ENCODE data around the gene MEIOSIN.
"Not testable (repeated sequence)": the region's sequence is repeated elsewhere in the genome, so short reads cannot be mapped to it uniquely, and the experiment has no call there.

The MEIOSIN gene

DNA sequence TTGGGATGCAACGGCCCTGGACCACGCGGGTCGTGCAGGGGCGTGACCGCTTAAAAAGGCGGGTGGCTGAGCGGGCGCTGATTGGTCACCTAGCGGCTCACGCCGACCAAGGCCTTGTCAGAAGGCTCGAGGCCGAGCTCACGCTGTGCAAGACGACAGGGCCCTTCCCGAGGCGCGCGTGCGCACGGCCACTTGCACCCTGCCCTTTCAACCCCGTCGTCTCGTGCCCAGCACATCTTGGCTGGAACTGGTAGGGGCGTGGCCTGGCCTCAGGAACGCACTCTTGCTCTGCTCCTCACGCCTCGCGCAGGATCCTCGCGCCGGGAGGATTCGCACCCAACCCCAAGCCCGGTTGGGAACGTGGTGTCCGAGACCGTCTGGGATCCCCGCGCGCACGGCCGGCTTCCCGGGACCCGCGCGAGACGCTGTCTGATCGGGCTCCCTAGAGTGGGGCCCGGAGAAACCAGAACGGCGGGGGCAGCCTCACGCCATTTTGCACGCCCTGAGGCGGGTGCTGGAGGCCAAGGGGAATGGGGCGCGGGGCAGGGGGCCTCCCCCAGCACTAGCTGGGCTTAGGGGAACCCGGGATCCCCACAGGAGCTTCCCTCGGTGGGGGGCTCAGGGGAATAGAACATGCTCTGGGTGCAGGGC, at the start of gene MEIOSIN:
MEIOSIN (plus strand) TSS at position 280 of the 651 bp plus-strand sequence. CDS start 1,938 bp downstream, outside the sequence.
- no peak for DNase-seq

- not testable (repeated sequence) for DNase-seq
Observed at GRCh38 chr19:45685045-45685444, 48.2 kb upstream of the MEIOSIN start.

DNA sequence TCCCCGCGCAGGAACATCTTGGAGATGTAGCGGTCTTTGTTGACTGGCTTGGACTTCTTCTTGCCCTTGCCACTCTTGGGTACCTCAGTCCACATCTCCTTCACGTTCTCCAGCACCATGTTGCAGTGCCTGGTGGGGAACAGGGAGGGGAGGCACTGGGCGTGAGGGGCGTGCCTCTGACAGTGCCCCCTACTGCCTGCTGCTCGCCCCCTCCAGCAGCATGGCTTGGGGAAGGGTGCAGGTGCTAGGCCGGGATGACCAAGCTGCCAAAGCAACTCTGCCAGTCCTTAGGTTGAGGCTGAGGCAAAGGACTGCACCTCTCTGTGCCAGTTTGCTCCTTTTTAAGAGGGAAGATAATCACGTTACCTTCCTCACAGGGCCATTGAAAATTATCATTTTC, 45.6 kb upstream of the MEIOSIN start:
- DNase-seq = no peak

DNA sequence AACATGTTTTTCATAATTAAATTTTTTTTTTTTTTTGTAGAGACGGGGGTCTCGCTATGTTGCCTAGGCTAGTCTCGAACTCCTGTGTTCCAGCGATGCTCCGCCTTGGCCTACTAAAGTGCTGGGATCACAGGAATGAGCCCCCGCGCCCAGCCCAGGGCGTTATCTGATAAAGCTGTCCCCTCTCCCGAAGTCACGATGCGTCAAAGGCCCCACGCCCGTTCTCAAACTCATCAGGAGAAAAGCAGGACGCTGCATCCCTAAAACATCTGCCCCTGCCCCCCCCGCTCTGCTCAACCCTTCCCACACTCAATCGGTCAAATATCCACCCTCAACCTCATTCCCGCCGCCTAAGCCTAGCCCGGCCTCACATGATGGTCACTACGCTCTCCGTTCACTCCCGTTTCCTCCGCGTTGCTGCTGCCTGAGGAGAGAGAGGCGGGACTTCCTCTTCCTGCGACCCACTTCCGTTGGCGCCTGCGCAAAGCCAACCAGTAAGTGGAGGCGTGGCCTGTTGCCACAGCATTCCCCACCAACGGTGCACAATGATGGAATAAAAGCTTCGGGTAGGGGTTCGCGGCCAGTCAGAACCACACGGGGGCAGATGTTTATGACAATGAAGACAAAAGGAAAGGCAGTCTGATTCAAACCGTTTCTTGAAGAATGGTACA, 41.6 kb upstream of the MEIOSIN start, which contains the start of gene SNRPD2:
SNRPD2 (minus strand) TSS at position 438 of the 671 bp plus-strand sequence; CDS start at position 373, 65 bp downstream.
- DNase-seq = peak; percentile 61

GRCh38 chr19:45692187-45693105, 40.8 kb upstream of the MEIOSIN start, which contains the start of gene QPCTL:
TSS of gene QPCTL (plus strand) at chr19:45692666. CDS start at chr19:45692704, 38 bp downstream.
- peak; percentile 66 for DNase-seq

DNA sequence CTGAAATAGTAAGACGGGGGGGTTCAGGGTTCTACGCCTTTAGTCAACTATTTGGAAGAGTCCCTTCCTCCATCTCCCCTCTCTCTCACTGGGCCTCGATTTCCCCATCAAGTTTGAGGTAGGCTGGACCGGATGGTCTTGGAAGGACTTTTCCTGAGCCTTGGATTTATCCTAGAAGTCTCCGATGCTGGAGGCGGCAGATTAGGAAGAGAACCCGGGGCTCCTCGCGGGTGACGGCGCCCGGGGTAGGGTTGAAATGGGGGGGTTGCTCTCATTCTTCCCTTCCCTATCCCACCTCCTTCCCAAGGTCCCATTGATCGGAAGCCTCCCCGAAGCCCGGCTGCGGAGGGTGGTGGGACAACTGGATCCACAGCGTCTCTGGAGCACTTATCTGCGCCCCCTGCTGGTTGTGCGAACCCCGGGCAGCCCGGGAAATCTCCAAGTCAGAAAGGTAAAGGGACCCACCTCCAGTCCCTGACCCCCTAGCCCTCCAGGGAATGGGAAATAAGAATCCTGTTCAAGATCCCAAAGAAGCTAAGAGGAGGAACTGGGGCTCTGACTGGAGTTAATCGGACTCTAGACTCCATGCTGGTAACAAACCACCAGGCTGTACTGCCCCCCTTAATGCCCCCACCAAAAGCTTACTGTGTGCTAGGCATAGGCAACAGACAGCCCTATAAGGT, 40.0 kb upstream of the MEIOSIN start:
- no peak for DNase-seq

DNA sequence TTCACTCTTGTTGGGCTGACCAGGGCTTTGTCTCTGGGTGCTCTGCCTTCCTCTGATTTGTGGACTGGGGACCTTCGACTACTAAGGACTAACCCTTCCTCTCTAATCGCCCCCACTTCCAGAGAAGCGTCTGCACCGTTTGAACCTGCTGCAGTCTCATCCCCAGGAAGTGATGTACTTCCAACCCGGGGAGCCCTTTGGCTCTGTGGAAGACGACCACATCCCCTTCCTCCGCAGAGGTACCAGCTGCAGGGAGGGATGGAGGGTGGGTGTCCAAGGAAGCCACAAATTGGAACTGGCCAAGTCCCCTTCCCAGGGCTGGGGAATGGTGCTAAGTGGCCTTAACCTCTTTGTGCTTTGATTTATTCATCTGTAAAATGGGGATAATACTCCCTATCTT, 31.6 kb upstream of the MEIOSIN start:
- DNase-seq = no peak

DNA sequence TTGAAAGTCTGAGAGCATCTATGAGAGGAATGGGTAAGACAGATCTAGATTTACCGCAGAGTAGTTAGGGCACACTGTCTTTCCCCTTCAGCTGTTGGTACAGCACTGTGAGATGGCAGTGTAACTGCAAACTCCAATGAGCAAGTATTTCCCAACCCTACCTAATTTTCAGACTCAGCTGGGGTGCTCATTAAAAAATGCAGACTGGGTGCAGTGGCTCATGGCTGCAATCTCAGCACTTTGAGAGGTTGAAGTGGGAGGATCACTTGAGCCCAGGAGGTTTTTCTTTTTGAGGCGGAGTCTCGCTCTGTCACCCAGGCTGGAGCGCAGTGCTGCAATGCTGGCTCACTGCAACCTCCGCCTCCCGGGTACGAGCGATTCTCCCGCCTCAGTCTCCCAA, 28.1 kb upstream of the MEIOSIN start:
- no peak for DNase-seq

GRCh38 chr19:45705710-45706415, 27.4 kb upstream of the MEIOSIN start:
- DNase-seq = no peak

- DNase-seq = no peak
Observed at GRCh38 chr19:45710356-45711130, 22.7 kb upstream of the MEIOSIN start.

DNA sequence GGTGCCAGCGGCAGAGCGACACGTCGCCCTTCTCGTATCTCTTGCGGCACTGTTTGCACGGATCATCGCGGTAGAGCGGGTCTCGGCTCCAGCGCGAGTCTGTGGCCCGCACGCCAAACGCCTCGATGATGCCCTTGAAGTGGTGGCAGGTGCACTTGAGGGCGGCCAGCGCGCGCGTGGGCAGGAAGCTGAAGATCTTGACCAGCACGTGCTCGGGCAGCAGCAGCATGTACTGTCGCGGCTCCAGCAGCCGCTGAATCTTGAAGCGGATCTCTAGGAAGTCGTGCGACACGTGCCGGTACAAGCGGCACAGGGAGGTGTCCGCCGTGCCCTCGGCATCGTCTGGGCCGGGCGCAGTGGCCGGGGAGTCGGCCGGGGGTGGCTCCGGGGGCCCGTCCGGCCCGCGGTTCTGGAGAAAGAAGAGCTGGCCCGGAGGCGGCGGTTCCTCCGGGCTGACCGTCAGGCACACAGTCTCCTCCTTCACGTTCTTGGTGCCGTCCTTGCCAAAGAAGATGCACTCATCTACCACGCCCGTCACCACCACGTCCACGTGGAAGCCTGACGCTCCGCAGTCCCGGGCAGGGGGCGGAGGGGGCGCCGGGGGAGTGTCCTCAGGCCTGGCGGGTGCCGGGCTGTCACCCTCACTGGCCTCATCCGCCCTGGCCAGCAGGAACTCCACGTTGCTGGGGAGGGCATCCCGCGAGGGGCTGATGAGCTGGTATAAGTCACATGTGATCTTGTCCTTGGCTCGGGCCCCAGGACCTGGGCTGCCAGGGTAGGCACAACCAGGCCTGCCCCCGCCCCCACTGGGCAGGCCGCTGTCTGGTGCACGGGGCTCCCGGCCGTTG, 21.2 kb upstream of the MEIOSIN start:
- no peak for DNase-seq

GRCh38 chr19:45712699-45713067, 20.6 kb upstream of the MEIOSIN start:
- DNase-seq = no peak

DNA sequence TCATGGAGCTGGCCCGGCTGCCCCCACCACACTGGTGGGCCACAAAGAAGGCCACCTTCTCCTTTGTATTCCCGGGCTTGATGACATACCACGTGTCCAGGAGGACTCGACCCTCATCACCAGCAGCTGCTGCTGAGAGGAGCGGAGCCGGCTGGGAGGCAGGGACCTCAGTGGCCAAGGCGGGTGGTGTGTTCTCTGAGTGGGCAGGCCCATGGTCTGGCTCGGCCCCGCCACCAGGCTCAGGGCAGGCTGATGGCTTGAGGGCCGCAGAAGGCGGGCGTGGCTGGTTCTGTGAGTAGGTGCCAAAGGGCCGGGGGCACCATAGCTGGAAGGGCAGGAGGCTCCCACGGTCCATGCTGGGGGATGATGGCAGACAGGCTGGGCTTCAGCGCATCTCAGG, 20.1 kb upstream of the MEIOSIN start:
- no peak for DNase-seq

- DNase-seq = no peak
Observed at GRCh38 chr19:45715139-45715538, 18.1 kb upstream of the MEIOSIN start.

DNA sequence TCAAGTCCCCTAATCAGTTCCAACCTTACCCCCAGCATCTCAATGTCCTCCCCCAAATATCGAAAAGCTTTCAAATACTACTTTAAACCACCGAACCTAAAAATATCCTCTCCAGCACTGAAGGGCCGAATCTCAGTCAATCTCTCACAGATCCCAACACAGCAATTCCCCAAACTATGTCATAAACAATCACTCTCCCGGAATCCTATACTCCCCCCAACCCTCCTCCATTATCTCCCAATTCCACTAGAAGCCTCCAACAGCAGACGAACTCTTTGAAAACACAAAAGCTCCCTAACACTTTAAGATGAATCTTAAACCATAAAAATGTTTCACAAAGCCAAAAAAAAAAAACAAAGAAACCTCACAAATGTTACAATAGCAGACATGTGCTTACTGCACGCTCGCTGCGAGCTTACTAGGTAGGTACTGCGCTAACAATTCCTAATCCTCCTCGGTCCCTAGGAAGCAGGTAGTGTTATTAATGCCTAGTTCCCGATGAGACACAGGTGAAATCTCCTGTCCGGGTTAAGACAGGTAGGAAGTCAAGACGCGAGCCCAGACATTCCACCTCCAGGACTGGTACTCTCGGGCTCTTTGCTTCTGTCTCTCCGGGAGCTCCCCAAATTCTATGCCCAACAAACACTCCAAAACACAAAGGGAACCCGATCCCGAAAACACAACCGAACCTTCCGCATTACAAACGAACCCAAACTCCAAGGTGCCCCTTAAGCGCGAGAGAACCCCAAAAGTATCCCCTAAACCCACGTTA, 16.7 kb upstream of the MEIOSIN start:
- DNase-seq = no peak

- DNase-seq = peak; percentile 91
Observed at GRCh38 chr19:45717131-45717982, 15.9 kb upstream of the MEIOSIN start.

GRCh38 chr19:45717983-45718650, 15.1 kb upstream of the MEIOSIN start:
- DNase-seq = no peak

DNA sequence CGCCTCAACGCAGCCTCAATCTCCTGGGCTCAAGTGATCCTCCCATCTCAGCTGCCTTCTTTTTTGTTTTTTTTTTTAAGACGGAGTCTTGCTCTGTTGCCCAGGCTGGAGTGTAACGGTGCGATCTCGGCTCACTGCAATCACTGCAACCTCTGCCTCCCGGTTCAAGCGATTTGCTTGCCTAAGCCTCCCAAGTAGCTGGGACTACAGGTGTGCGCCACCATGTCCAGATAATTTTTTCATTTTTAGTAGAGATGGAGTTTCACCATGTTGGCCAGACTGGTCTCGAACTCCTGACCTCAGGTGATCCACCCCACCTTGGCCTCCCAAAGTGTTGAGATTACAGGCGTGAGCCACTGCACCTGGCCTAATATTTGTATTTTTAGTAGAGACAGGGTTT, 13.2 kb upstream of the MEIOSIN start:
- not testable (repeated sequence) for DNase-seq
